ENCODE data around the gene KAT8.
A peak's percentile ranks its signal among the peaks of the same experiment; 100 is the strongest.

KAT8 gene

GRCh38 chr16:31093132-31093703, 24.2 kb upstream of the KAT8 start:
- Histone ChIP-seq H2AFZ (ENCODE audit: insufficient read depth, low read length, poor library complexity) (no peak overlapping the region), H2BK120ac (ENCODE audit: insufficient read depth, low read length, poor library complexity) (no peak overlapping the region), H4K91ac (ENCODE audit: low read depth, low read length) (no peak overlapping the region), H3K36me3 (ENCODE audit: control insufficient read depth in 1 of 2, insufficient read depth in 2 of 2, low read length in 2 of 2) (peaks cover 17 to 24% of the 10 kb centered on the region in 2 experiments), H3K4me3 (ENCODE audit: low read depth, low read length) (no peak overlapping the region), H4K12ac (ENCODE audit: low read depth, low read length) (no peak overlapping the region), H3K27me3 (ENCODE audit: insufficient read depth, low read length) (no peaks in the 10 kb centered on the region), H3K18ac (ENCODE audit: low read length) (peak overlapping the region; percentile 7), H3K9ac (ENCODE audit: low read length) (peak overlapping the region; percentile 32), H3K14ac (ENCODE audit: low read length) (no peak overlapping the region), H2AK5ac (ENCODE audit: low read length) (no peak overlapping the region), H2BK5ac (ENCODE audit: low read depth, low read length, poor library complexity) (no peak overlapping the region), H3K4me2 (ENCODE audit: low read length) (peak overlapping the region; percentile 60), H3K4me1 (ENCODE audit: control insufficient read depth in 1 of 2, insufficient read depth in 2 of 2, low read length in 2 of 2) (peaks cover 3 to 4% of the 10 kb centered on the region in 2 experiments), H3K27ac (ENCODE audit: low read depth, low read length) (no peak overlapping the region), H3K9me3 (ENCODE audit: insufficient read depth, low read depth, low read length) (peaks cover 1% of the 10 kb centered on the region), H3K79me1 (ENCODE audit: low read length) (peaks cover 6% of the 10 kb centered on the region), H2BK12ac (ENCODE audit: low read length) (no peak overlapping the region), H3K23ac (ENCODE audit: low read length) (no peak overlapping the region), H3K79me2 (ENCODE audit: control insufficient read depth, insufficient read depth, low read length, poor library complexity) (peaks cover 7% of the 10 kb centered on the region), H3K4ac (ENCODE audit: low read depth, low read length) (peak overlapping the region; percentile 22), H4K8ac (ENCODE audit: low read depth, low read length) (peak overlapping the region; percentile 62)
- no CpG with 5 or more reads among the region's 17 CpGs for WGBS (ENCODE audit: extremely low coverage, insufficient coverage, insufficient read length)
- peak; percentile 33 to 52 for DNase-seq

GRCh38 chr16:31094088-31094423, 23.4 kb upstream of the KAT8 start:
- H2BK5ac ChIP-seq (ENCODE audit: low read depth, low read length, poor library complexity), result no peak overlapping the region
- peak overlapping the region; percentile 80 for H3K14ac ChIP-seq (ENCODE audit: low read length)
- H3K9ac ChIP-seq (ENCODE audit: low read length), result peak overlapping the region; percentile 88
- H3K36me3 ChIP-seq (ENCODE audit: control insufficient read depth in 1 of 2, insufficient read depth in 2 of 2, low read length in 2 of 2), result peaks cover 11 to 18% of the 10 kb centered on the region in 2 experiments
- peak overlapping the region; percentile 53 for H3K4ac ChIP-seq (ENCODE audit: low read depth, low read length)
- no CpG with 5 or more reads among the region's 20 CpGs for WGBS (ENCODE audit: extremely low coverage, insufficient coverage, insufficient read length)
- peaks cover 1% of the 10 kb centered on the region for H3K9me3 ChIP-seq (ENCODE audit: insufficient read depth, low read depth, low read length)
- no peak overlapping the region for H2BK12ac ChIP-seq (ENCODE audit: low read length)
- H3K79me1 ChIP-seq (ENCODE audit: low read length), result peaks cover 6% of the 10 kb centered on the region
- no peak for DNase-seq
- H2BK120ac ChIP-seq (ENCODE audit: insufficient read depth, low read length, poor library complexity), result peak overlapping the region; percentile 41
- H3K18ac ChIP-seq (ENCODE audit: low read length), result peak overlapping the region; percentile 79
- peak overlapping the region; percentile 68 for H4K8ac ChIP-seq (ENCODE audit: low read depth, low read length)
- H4K12ac ChIP-seq (ENCODE audit: low read depth, low read length), result peak overlapping the region; percentile 48
- peak overlapping the region; percentile 76 for H4K91ac ChIP-seq (ENCODE audit: low read depth, low read length)
- peak overlapping the region; percentile 93 for H3K4me3 ChIP-seq (ENCODE audit: low read depth, low read length)
- H3K4me1 ChIP-seq (ENCODE audit: control insufficient read depth in 1 of 2, insufficient read depth in 2 of 2, low read length in 2 of 2), result peaks cover 3 to 4% of the 10 kb centered on the region in 2 experiments
- H3K27ac ChIP-seq (ENCODE audit: low read depth, low read length), result peak overlapping the region; percentile 79
- no peak overlapping the region for H3K23ac ChIP-seq (ENCODE audit: low read length)
- peak overlapping the region; percentile 91 for H3K4me2 ChIP-seq (ENCODE audit: low read length)
- peaks cover 7% of the 10 kb centered on the region for H3K79me2 ChIP-seq (ENCODE audit: control insufficient read depth, insufficient read depth, low read length, poor library complexity)
- peak overlapping the region; percentile 9 for H2AK5ac ChIP-seq (ENCODE audit: low read length)
- no peaks in the 10 kb centered on the region for H3K27me3 ChIP-seq (ENCODE audit: insufficient read depth, low read length)
- H2AFZ ChIP-seq (ENCODE audit: insufficient read depth, low read length, poor library complexity), result peak overlapping the region; percentile 60

GRCh38 chr16:31094424-31095120, 22.9 kb upstream of the KAT8 start, which contains the start of gene VKORC1:
VKORC1 (minus strand) TSS chr16:31094797; CDS start chr16:31094729, 68 bp downstream.
- H3K4me2 ChIP-seq (ENCODE audit: low read length), result peak within 1 kb of the TSS; percentile 91
- H3K79me1 ChIP-seq (ENCODE audit: low read length), result peaks cover 6% of the 10 kb centered on the region
- peak within 1 kb of the TSS; percentile 48 for H4K12ac ChIP-seq (ENCODE audit: low read depth, low read length)
- peaks cover 11 to 15% of the 10 kb centered on the region in 2 experiments for H3K36me3 ChIP-seq (ENCODE audit: control insufficient read depth in 1 of 2, insufficient read depth in 2 of 2, low read length in 2 of 2)
- peak within 1 kb of the TSS; percentile 41 for H2BK120ac ChIP-seq (ENCODE audit: insufficient read depth, low read length, poor library complexity)
- H3K9me3 ChIP-seq (ENCODE audit: insufficient read depth, low read depth, low read length), result peaks cover 1% of the 10 kb centered on the region
- peak within 1 kb of the TSS; percentile 80 for H3K14ac ChIP-seq (ENCODE audit: low read length)
- H2AFZ ChIP-seq (ENCODE audit: insufficient read depth, low read length, poor library complexity), result peak within 1 kb of the TSS; percentile 60
- H2AK5ac ChIP-seq (ENCODE audit: low read length), result peak within 1 kb of the TSS; percentile 9
- H2BK12ac ChIP-seq (ENCODE audit: low read length), result no peak within 1 kb of the TSS
- peak within 1 kb of the TSS; percentile 79 for H3K27ac ChIP-seq (ENCODE audit: low read depth, low read length)
- H3K4ac ChIP-seq (ENCODE audit: low read depth, low read length), result peak within 1 kb of the TSS; percentile 53
- peak within 1 kb of the TSS; percentile 76 for H4K91ac ChIP-seq (ENCODE audit: low read depth, low read length)
- peak within 1 kb of the TSS; percentile 22 for H2BK5ac ChIP-seq (ENCODE audit: low read depth, low read length, poor library complexity)
- peaks cover 7% of the 10 kb centered on the region for H3K79me2 ChIP-seq (ENCODE audit: control insufficient read depth, insufficient read depth, low read length, poor library complexity)
- no peak within 1 kb of the TSS for H3K23ac ChIP-seq (ENCODE audit: low read length)
- peak within 1 kb of the TSS; percentile 79 for H3K18ac ChIP-seq (ENCODE audit: low read length)
- DNase-seq, result peak; percentile 99 to 100
- H4K8ac ChIP-seq (ENCODE audit: low read depth, low read length), result peak within 1 kb of the TSS; percentile 68
- H3K9ac ChIP-seq (ENCODE audit: low read length), result peak within 1 kb of the TSS; percentile 88
- H3K27me3 ChIP-seq (ENCODE audit: insufficient read depth, low read length), result no peaks in the 10 kb centered on the region
- no CpG with 5 or more reads among the region's 69 CpGs for WGBS (ENCODE audit: extremely low coverage, insufficient coverage, insufficient read length)
- peak within 1 kb of the TSS; percentile 93 for H3K4me3 ChIP-seq (ENCODE audit: low read depth, low read length)
- H3K4me1 ChIP-seq (ENCODE audit: control insufficient read depth in 1 of 2, insufficient read depth in 2 of 2, low read length in 2 of 2), result peaks cover 3 to 4% of the 10 kb centered on the region in 2 experiments

- H4K12ac ChIP-seq (ENCODE audit: low read depth, low read length), result no peak overlapping the region
- WGBS (ENCODE audit: extremely low coverage, insufficient coverage, insufficient read length), result no CpG with 5 or more reads among the region's 4 CpGs
- no peaks in the 10 kb centered on the region for H3K79me1 ChIP-seq (ENCODE audit: low read length)
- no peak overlapping the region for H3K27ac ChIP-seq (ENCODE audit: low read depth, low read length)
- no peak overlapping the region for H3K4me3 ChIP-seq (ENCODE audit: low read depth, low read length)
- no peak overlapping the region for H2BK5ac ChIP-seq (ENCODE audit: low read depth, low read length, poor library complexity)
- H3K4ac ChIP-seq (ENCODE audit: low read depth, low read length), result no peak overlapping the region
- no peak overlapping the region for H3K9ac ChIP-seq (ENCODE audit: low read length)
- H3K9me3 ChIP-seq (ENCODE audit: insufficient read depth, low read depth, low read length), result peaks cover 3% of the 10 kb centered on the region
- H3K18ac ChIP-seq (ENCODE audit: low read length), result no peak overlapping the region
- no peak overlapping the region for H4K8ac ChIP-seq (ENCODE audit: low read depth, low read length)
- H2BK120ac ChIP-seq (ENCODE audit: insufficient read depth, low read length, poor library complexity), result no peak overlapping the region
- no peaks in the 10 kb centered on the region for H3K36me3 ChIP-seq (ENCODE audit: control insufficient read depth in 1 of 2, insufficient read depth in 2 of 2, low read length in 2 of 2)
- no peak overlapping the region for H2BK12ac ChIP-seq (ENCODE audit: low read length)
- H3K27me3 ChIP-seq (ENCODE audit: insufficient read depth, low read length), result no peaks in the 10 kb centered on the region
- peak overlapping the region; percentile 49 for H3K23ac ChIP-seq (ENCODE audit: low read length)
- no peak overlapping the region for H3K14ac ChIP-seq (ENCODE audit: low read length)
- no peak overlapping the region for H2AFZ ChIP-seq (ENCODE audit: insufficient read depth, low read length, poor library complexity)
- H2AK5ac ChIP-seq (ENCODE audit: low read length), result no peak overlapping the region
- DNase-seq, result no peak
- no peaks in the 10 kb centered on the region for H3K4me1 ChIP-seq (ENCODE audit: control insufficient read depth in 1 of 2, insufficient read depth in 2 of 2, low read length in 2 of 2)
- no peak overlapping the region for H4K91ac ChIP-seq (ENCODE audit: low read depth, low read length)
- H3K79me2 ChIP-seq (ENCODE audit: control insufficient read depth, insufficient read depth, low read length, poor library complexity), result no peaks in the 10 kb centered on the region
- H3K4me2 ChIP-seq (ENCODE audit: low read length), result no peak overlapping the region
Measured at GRCh38 chr16:31099860-31100638, 17.4 kb upstream of the KAT8 start.
